Neutrophil (primary cell): Measurements from ENCODE around the gene TM9SF2.
A peak's percentile ranks its signal among the peaks of the same experiment; 100 is the strongest.

ENCODE experiments used
- H3K27ac ChIP-seq: fragments of 200-600 bp; sonication (generic); 2 replicates; pipeline ENCODE4 v1.5.1; 2016; ENCODE audit warnings: mild to moderate bottlenecking, moderate library complexity
- H3K27me3 ChIP-seq: fragments of 200-600 bp; sonication (generic); 2 replicates; pipeline ENCODE4 v1.6.0; 2016; ENCODE audit warnings: mild to moderate bottlenecking
- H3K36me3 ChIP-seq: fragments of 200-600 bp; sonication (generic); 2 replicates; pipeline ENCODE4 v1.5.1; 2017
- H3K4me1 ChIP-seq, 2 experiments: fragments of 200-600 bp in 1 of 2; sonication (generic) in 1 of 2; 1 replicate in 1 of 2; 2 replicates in 1 of 2; pipeline versions ENCODE4 v1.5.1 to v1.6.1; 2013 to 2016; ENCODE audit warnings: low read depth in 1 of 2, low read length in 1 of 2, mild to moderate bottlenecking in 1 of 2, moderate library complexity in 1 of 2; ENCODE audit not compliant: control insufficient read depth in 1 of 2, insufficient read depth in 1 of 2
- H3K4me3 ChIP-seq, 2 experiments: fragments of 200-600 bp in 1 of 2; sonication (generic) in 1 of 2; 1 replicate in 1 of 2; 2 replicates in 1 of 2; pipeline ENCODE4 v1.5.1; 2013 to 2016; ENCODE audit warnings: low read depth in 1 of 2, low read length in 1 of 2, mild to moderate bottlenecking in 1 of 2, moderate library complexity in 1 of 2
- H3K9me3 ChIP-seq: fragments of 200-600 bp; sonication (generic); 2 replicates; pipeline ENCODE4 v1.5.1; 2016
- CTCF ChIP-seq: fragments of 200-600 bp; sonication (generic); IDR thresholded peaks from 2 replicates; pipeline ENCODE4 v1.5.1; 2016; ENCODE audit warnings: antibody characterized with exemption

The TM9SF2 gene

DNA sequence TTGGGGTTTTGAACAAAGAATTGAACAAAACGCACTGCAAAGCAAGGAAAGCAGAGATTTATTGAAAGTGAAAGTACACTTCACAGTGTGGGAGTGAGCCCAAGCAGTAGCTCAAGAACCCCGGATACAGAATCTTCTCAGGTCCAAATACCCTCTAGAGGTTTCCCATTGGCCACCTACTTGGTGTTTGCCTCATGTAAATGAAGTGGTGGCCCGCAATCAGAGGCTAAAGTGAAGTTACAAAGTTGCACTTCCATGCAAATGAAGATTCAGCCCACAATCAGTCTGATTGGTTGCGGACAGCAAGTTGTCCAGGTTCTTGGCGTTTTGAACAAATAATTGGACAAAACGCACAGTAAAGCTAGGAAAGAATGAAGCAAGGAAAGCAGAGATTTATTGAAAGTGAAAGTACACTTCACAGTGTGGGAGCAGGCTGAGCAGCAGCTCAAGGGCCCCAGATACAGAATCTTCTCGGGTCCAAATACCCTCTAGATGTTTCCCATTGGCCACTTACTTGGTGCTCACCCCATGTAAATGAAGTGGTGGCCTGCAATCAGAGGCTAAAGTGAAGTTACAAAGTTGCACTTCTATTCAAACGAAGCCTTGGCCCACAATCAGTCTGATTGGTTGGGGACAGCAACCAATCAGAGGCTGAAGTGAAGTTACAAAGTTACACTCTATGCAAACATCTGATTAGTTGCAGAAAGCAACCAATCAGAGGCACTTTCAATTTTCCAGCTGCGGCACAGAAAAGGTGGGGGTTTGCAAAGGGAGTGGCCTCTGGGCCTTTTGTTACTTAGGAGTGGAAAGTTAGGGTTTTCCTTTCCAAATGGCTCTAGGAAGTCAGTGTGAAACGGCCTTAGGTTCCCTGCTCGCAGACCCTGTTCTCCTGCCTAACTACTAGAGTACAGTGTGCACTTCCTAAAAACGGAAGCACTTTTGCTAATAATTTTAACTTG is 4.8 kb upstream of the TM9SF2 start:
- Histone ChIP-seq H3K9me3 (no peaks in the 10 kb centered on the region), H3K27me3 (no peaks in the 10 kb centered on the region), H3K36me3 (no peaks in the 10 kb centered on the region), H3K4me3 (peak overlapping the region; percentile 67 to 83), H3K27ac (peak overlapping the region; percentile 97), H3K4me1 (peaks cover 56 to 64% of the 10 kb centered on the region in 2 experiments)
- TF ChIP-seq CTCF, result no peak

- Histone ChIP-seq H3K9me3 (no peaks in the 10 kb centered on the region), H3K27ac (peak overlapping the region; percentile 97), H3K27me3 (no peaks in the 10 kb centered on the region), H3K4me1 (peaks cover 75 to 78% of the 10 kb centered on the region in 2 experiments), H3K36me3 (no peaks in the 10 kb centered on the region), H3K4me3 (peak overlapping the region; percentile 67 to 83)
- TF ChIP-seq CTCF, result peak; percentile 18
Measured at GRCh38 chr13:99498171-99499161, 2.8 kb upstream of the TM9SF2 start.

GRCh38 chr13:99500839-99501183 is 461 bp upstream of the TM9SF2 start:
- H3K4me3 ChIP-seq, result peak overlapping the region; percentile 87 to 96
- no peaks in the 10 kb centered on the region for H3K36me3 ChIP-seq
- H3K9me3 ChIP-seq, result no peaks in the 10 kb centered on the region
- no peak for TF ChIP-seq CTCF
- no peaks in the 10 kb centered on the region for H3K27me3 ChIP-seq
- H3K4me1 ChIP-seq, result peaks cover 88 to 92% of the 10 kb centered on the region in 2 experiments
- peak overlapping the region; percentile 97 for H3K27ac ChIP-seq

GRCh38 chr13:99501848-99502301 is 603 bp downstream of the TM9SF2 start:
- Histone ChIP-seq H3K4me1 (peaks cover 90 to 92% of the 10 kb centered on the region in 2 experiments), H3K27me3 (no peaks in the 10 kb centered on the region), H3K36me3 (no peaks in the 10 kb centered on the region), H3K9me3 (no peaks in the 10 kb centered on the region), H3K4me3 (peak overlapping the region; percentile 87 to 96), H3K27ac (peak overlapping the region; percentile 97)
- TF ChIP-seq CTCF, result no peak

GRCh38 chr13:99505814-99506269 is 4.6 kb downstream of the TM9SF2 start:
- Histone ChIP-seq H3K27ac (peak overlapping the region; percentile 81), H3K4me1 (peaks cover 90 to 94% of the 10 kb centered on the region in 2 experiments), H3K4me3 (peak overlapping the region in 1 of 2 experiments; percentile 42)

More at GRCh38 chr13:99505814-99506269, 4.6 kb downstream of the TM9SF2 start:
- no peaks in the 10 kb centered on the region for H3K36me3 ChIP-seq
- H3K9me3 ChIP-seq, result no peaks in the 10 kb centered on the region
- no peaks in the 10 kb centered on the region for H3K27me3 ChIP-seq
- TF ChIP-seq CTCF, result no peak
